ENCODE results near the gene TMEM186. TPM values are rescaled to one million over a fixed set of nuclear protein-coding genes. Genes with fewer than 3 reads are reported as not detected.

Gene TMEM186
- polyA plus RNA-seq, 3 donors, result 3.8 to 4.5 (median 4.4) TPM

- H3K4me1 ChIP-seq (ENCODE audit: control insufficient read depth in 1 of 2, insufficient read depth in 2 of 2, low read length in 2 of 2), result no peaks in the 10 kb centered on the region
- no peaks in the 10 kb centered on the region for H3K9me3 Mint-ChIP-seq
- no peaks in the 10 kb centered on the region for H4K20me1 ChIP-seq (ENCODE audit: insufficient read depth, low read length)
- no peak overlapping the region for H3K9ac ChIP-seq (ENCODE audit: insufficient read depth, low read length, poor library complexity, severe bottlenecking)
- H3K4me3 Mint-ChIP-seq, result no peak overlapping the region
- 91% methylated on average over 7 of the region's 12 CpGs for WGBS (ENCODE audit: insufficient coverage)
- no peaks in the 10 kb centered on the region for H3K27me3 ChIP-seq (ENCODE audit: control insufficient read depth in 2 of 2, insufficient read depth in 2 of 2, low read length in 2 of 2)
- peaks cover 42 to 84% of the 10 kb centered on the region in 2 donors for H3K36me3 ChIP-seq (replicated peaks in 1 of 2; ENCODE audit: control insufficient read depth in 1 of 2, insufficient read depth in 2 of 2, low read length in 2 of 2)
- no peaks in the 10 kb centered on the region for H3K27me3 Mint-ChIP-seq (ENCODE audit: low read depth in 3 of 3)
- no peak for DNase-seq
- H3K36me3 Mint-ChIP-seq, result peaks cover 51 to 88% of the 10 kb centered on the region in 2 donors
- intact Hi-C loops (cut with micrococcal nuclease), result no loop called here
- H3K4me1 Mint-ChIP-seq, result no peaks in the 10 kb centered on the region
- H3K27ac ChIP-seq (ENCODE audit: low read depth in 1 of 2, low read length in 2 of 2), result no peak overlapping the region
- no peak overlapping the region for H2AFZ ChIP-seq (ENCODE audit: insufficient read depth, low read depth, low read length, poor library complexity, severe bottlenecking)
- no peak overlapping the region for H3K4me3 ChIP-seq (replicated peaks in 1 of 3; ENCODE audit: low read depth in 2 of 3, low read length in 3 of 3)
- no peaks in the 10 kb centered on the region for H3K79me2 ChIP-seq (ENCODE audit: insufficient read depth, low read length)
- no peak overlapping the region for H3K4me2 ChIP-seq (replicated peaks; ENCODE audit: extremely low read depth, low read length, poor library complexity, severe bottlenecking)
- H3K27ac Mint-ChIP-seq, result peak overlapping the region in 1 of 7 donors; percentile 58
- TF ChIP-seq, protein P1, sequence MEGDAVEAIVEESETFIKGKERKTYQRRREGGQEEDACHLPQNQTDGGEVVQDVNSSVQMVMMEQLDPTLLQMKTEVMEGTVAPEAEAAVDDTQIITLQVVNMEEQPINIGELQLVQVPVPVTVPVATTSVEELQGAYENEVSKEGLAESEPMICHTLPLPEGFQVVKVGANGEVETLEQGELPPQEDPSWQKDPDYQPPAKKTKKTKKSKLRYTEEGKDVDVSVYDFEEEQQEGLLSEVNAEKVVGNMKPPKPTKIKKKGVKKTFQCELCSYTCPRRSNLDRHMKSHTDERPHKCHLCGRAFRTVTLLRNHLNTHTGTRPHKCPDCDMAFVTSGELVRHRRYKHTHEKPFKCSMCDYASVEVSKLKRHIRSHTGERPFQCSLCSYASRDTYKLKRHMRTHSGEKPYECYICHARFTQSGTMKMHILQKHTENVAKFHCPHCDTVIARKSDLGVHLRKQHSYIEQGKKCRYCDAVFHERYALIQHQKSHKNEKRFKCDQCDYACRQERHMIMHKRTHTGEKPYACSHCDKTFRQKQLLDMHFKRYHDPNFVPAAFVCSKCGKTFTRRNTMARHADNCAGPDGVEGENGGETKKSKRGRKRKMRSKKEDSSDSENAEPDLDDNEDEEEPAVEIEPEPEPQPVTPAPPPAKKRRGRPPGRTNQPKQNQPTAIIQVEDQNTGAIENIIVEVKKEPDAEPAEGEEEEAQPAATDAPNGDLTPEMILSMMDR (IDR thresholded peaks at IDR 0.05), result no peak
- no peaks in the 10 kb centered on the region for H3K9me3 ChIP-seq (replicated peaks in 1 of 2; ENCODE audit: control insufficient read depth in 1 of 2, insufficient read depth in 1 of 2, low read length in 2 of 2)
Measured at GRCh38 chr16:8768692-8769091, 28.7 kb downstream of the TMEM186 start.

DNA sequence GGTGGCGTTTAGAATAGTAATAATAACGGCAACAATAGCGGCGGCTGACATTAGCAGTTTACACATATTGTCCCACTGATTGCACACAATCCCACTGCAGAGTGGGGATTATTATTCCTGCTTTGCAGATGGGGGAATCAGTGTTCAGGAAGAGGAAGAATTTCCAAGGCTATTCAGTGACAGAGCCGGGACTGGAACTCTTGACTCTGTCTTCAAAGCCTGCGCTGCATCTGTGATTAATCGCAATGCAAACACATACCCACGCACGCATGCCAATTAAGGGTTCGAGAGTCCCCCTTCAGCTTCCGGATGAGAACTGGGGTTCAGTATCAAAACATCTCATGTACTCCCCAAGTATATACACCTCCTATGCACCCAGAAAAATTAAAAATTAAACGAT lies 29.2 kb downstream of the TMEM186 start:
- Mint-ChIP-seq H3K9me3 (no peaks in the 10 kb centered on the region), H3K4me3 (no peak overlapping the region), H3K27ac (peak overlapping the region in 1 of 7 donors; percentile 58), H3K36me3 (peaks cover 47 to 84% of the 10 kb centered on the region in 2 donors), H3K27me3 (ENCODE audit: low read depth in 3 of 3) (no peaks in the 10 kb centered on the region), H3K4me1 (no peaks in the 10 kb centered on the region)
- TF ChIP-seq, protein P1 (IDR thresholded peaks at IDR 0.05), result no peak
- Histone ChIP-seq H2AFZ (ENCODE audit: insufficient read depth, low read depth, low read length, poor library complexity, severe bottlenecking) (no peak overlapping the region), H3K27ac (ENCODE audit: low read depth in 1 of 2, low read length in 2 of 2) (no peak overlapping the region), H3K9me3 (replicated peaks in 1 of 2; ENCODE audit: control insufficient read depth in 1 of 2, insufficient read depth in 1 of 2, low read length in 2 of 2) (no peaks in the 10 kb centered on the region), H3K4me1 (ENCODE audit: control insufficient read depth in 1 of 2, insufficient read depth in 2 of 2, low read length in 2 of 2) (no peaks in the 10 kb centered on the region), H3K79me2 (ENCODE audit: insufficient read depth, low read length) (no peaks in the 10 kb centered on the region), H3K27me3 (ENCODE audit: control insufficient read depth in 2 of 2, insufficient read depth in 2 of 2, low read length in 2 of 2) (no peaks in the 10 kb centered on the region), H3K4me2 (replicated peaks; ENCODE audit: extremely low read depth, low read length, poor library complexity, severe bottlenecking) (no peak overlapping the region), H3K9ac (ENCODE audit: insufficient read depth, low read length, poor library complexity, severe bottlenecking) (no peak overlapping the region), H3K36me3 (replicated peaks in 1 of 2; ENCODE audit: control insufficient read depth in 1 of 2, insufficient read depth in 2 of 2, low read length in 2 of 2) (peaks cover 42 to 80% of the 10 kb centered on the region in 2 donors), H3K4me3 (replicated peaks in 1 of 3; ENCODE audit: low read depth in 2 of 3, low read length in 3 of 3) (no peak overlapping the region), H4K20me1 (ENCODE audit: insufficient read depth, low read length) (no peaks in the 10 kb centered on the region)
- DNase-seq, result no peak
- WGBS (ENCODE audit: insufficient coverage), result 97% methylated on average over 9 of the region's 12 CpGs
- intact Hi-C loops (cut with micrococcal nuclease), result no loop called here
